Prostate gland (tissue), 2 donors: ENCODE data around the gene BAIAP2.
A peak's percentile ranks its signal among the peaks of the same experiment; 100 is the strongest.

Source experiments
- CTCF ChIP-seq, 4 experiments: fragments of 200-600 bp in 2 of 4; fragments of 450-650 bp in 2 of 4; sonication (generic) in 2 of 4; IDR thresholded peaks; 1 replicate in 3 of 4; 2 replicates in 1 of 4; pipeline ENCODE4 v1.5.1; 2016 to 2019; ENCODE audit warnings: antibody characterized with exemption in 4 of 4, mild to moderate bottlenecking in 2 of 4, moderate library complexity in 2 of 4
- POLR2A ChIP-seq: fragments of 450-650 bp; IDR thresholded peaks from one replicate; pipeline ENCODE4 v1.6.1; 2016; ENCODE audit warnings: antibody characterized with exemption, mild to moderate bottlenecking
- POLR2AphosphoS5 ChIP-seq: sonication (generic); formaldehyde crosslinking; IDR thresholded peaks from one replicate; pipeline ENCODE4 v1.6.1; 2017; ENCODE audit warnings: antibody characterized with exemption

GRCh38 chr17:81084680-81085419 is 49.9 kb downstream of the BAIAP2 start:
- no peak for TF ChIP-seq CTCF (IDR thresholded peaks at IDR 0.05)
- TF ChIP-seq POLR2A = no peak
- peak; percentile 94 for TF ChIP-seq POLR2AphosphoS5
